CD4-positive, alpha-beta T cell treated with Interferon alpha-2 for 1 hour (primary cell): ENCODE results near the gene SP9.

Experiments
- DNase-seq, 2 donors: peaks; one replicate each; pipeline ENCODE4 v3.0.0-alpha.2; 2020 to 2022

SP9 gene

DNA sequence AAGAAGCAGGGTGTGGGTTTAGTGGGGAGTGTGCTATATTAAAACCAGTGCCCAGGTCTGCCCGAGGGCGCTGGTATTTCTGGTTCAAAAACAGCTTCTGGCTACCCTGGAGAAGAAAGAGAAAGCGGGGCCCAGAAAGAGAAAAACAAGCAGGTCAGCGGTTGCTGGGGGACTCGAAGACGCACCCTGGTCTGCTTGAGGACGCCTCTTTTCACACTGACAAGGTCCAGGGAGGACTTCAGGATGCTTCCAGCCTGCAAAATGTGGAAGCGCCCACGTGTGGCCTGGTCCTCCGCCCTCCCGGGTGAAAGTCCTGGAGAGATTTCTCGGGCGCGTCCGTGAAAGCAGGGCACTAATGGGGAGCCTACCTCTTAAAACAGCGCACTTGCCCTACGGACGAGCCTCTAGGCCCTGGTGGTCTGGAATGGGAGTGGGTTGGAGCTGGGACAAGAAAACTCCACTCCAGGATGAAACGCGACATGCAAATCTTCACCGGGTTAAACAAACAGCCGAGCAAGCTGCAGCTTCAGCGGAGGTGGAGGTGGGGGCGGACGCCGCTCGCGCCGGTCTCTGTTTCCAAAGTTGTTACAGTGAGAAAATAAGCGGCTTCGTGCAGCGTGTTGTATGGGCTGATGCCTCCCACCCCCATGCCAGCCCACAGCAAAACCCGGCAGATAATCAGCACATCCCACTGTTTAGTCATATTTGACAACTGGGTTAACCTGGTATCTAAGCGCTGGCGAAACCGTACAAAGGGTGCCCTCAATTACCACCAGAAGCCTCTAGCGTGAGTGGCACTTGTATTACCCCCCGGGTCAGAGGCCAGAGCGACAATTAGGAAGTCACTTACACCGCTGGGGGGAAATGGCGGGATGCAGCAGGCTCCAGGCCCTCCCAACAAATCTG is 1.1 kb upstream of the SP9 start:
- DNase-seq: no peak

DNA sequence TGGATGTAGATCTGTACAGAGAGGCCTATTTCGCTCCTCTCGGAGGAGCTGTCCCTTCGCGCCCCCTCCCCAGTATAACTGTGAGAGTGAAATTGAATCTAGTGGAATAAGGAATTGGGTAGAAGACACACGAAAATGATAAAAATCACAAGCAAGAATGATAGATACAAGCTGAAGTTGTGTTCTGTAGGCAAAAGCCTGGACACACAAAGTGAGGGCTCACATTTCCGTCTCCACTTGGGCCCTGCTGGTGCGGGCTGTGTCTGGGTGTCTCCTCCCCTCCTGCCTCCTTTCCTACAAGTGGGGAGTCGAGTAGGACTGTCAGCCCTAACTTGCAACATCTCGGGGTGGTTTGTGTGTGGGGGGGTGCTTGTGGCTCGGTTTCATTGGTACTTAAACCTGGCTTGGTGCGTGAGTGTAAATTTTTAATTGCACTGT is 457 bp upstream of the SP9 start:
- no peak for DNase-seq

- no peak for DNase-seq
These were observed 667 bp downstream of the SP9 start for GRCh38 chr2:174335254-174335987.

- no peak for DNase-seq
These were observed 1.3 kb downstream of the SP9 start for GRCh38 chr2:174335988-174336500.

DNA sequence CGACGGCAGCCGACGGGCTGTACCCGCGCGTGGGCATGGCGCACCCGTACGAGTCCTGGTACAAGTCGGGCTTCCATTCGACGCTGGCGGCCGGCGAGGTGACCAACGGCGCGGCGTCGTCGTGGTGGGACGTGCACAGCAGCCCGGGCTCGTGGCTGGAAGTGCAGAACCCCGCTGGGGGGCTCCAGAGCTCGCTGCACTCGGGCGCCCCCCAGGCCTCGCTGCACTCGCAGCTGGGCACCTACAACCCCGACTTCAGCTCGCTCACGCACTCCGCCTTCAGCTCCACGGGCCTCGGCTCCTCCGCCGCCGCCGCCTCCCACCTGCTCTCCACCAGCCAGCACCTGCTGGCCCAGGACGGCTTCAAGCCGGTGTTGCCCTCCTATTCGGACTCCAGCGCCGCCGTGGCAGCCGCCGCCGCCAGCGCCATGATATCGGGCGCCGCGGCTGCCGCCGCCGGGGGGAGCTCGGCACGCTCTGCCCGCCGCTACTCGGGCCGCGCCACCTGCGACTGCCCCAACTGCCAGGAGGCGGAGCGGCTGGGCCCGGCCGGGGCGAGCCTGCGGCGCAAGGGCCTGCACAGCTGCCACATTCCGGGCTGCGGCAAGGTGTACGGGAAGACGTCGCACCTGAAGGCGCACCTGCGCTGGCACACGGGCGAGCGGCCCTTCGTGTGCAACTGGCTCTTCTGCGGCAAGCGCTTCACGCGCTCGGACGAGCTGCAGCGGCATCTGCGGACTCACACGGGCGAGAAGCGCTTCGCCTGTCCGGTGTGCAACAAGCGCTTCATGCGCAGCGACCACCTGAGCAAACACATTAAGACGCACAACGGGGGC is 2.0 kb downstream of the SP9 start:
- peak in 1 of 2 donors; percentile 59 for DNase-seq

- DNase-seq: no peak
These were observed 2.8 kb downstream of the SP9 start for GRCh38 chr2:174337337-174338146.

- no peak for DNase-seq
These were observed 3.4 kb downstream of the SP9 start for GRCh38 chr2:174338147-174338605.

- no peak for DNase-seq
These were observed 4.2 kb downstream of the SP9 start for GRCh38 chr2:174338671-174339560.

DNA sequence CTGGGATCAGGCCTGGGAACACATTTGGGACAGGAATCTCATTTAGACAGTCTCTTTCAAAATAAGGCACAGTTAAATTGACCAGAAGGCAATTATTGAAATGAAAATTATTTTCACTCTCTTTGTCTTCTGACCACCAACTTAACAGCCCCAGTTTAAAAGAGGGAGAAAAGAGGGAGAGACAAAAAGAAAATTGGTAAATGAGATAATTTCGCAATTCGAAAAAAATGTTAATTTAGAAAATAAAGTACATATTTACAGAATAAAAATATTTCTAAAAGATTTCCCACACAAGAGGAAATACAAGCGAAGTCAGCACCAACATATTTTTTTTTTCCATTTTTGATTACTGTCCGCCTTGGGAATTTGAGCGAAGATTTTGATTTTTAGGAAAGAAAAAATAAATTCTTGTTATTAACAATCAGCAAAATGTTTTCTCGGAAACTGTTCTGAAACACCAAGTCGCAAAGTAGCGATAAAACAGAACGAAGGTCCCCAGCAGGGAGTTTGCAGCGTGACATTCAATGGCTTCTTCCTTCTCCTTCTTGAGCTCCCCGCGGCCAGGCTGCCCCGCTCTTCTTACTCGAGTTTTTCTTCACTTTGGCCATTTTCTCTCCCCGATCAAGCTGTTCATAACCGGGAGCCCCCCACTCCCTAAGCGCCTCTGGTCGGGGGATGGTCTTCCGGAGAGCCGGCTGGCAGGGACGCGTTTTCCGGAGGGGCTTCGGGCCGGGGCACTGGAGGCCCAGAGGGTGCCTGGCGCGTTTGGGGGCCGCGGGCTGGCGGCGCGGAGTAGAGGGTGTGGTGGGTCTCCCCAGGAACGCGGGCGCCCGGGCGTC is 5.0 kb downstream of the SP9 start:
- DNase-seq: no peak

- no peak for DNase-seq
These were observed 5.9 kb downstream of the SP9 start for GRCh38 chr2:174340400-174341292.

- peak; percentile 86 to 91 for DNase-seq
These were observed 6.7 kb downstream of the SP9 start for GRCh38 chr2:174341293-174341994.

DNA sequence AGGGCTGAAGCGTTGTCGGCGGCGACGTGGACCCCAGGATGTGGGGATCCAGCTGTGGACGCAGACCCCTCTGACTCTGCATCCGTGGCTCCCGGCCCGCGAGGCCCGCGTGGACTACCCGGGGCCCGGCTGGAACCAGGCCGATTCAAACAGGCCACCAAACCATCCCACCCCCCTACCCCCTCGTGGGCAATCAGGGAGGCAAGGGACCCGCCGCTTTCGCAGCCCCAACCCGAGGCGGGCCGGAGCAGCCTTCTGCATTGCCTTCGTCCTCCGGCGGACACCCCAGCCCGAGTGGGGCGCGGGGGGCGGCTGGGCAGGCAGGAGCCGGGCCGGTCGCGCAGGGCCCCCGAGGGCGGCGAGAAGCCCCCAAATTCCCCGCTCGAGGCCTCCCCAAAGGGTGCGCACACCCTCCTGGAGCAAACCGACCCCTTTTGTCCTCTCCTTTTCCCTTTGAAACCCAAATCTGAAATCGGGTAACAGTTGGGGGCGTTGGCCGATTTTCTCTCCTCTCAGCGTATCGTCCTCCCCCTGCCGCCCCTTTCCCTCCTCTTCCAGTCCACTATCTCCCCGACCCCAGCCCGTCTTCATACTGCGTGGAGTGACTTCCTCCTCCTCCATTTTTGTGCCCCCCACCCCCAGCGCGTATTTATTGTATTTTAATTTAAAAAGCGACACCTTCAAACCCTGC is 7.4 kb downstream of the SP9 start:
- no peak for DNase-seq

- no peak for DNase-seq
These were observed 8.1 kb downstream of the SP9 start for GRCh38 chr2:174342686-174343342.

GRCh38 chr2:174343343-174343622 is 8.5 kb downstream of the SP9 start:
- DNase-seq: no peak

GRCh38 chr2:174343623-174344455 is 9.1 kb downstream of the SP9 start:
- DNase-seq: no peak
